AML-193 (cell line): ENCODE data around the gene ERBB3.

Source experiments
- DNase-seq, 2 experiments: peaks; one replicate each; lab custom pipeline; 2025; lab: John Stamatoyannopoulos, UW

ERBB3 gene

GRCh38 chr12:56134897-56135296 is 54.9 kb downstream of the ERBB3 start:
- DNase-seq = no peak

DNA sequence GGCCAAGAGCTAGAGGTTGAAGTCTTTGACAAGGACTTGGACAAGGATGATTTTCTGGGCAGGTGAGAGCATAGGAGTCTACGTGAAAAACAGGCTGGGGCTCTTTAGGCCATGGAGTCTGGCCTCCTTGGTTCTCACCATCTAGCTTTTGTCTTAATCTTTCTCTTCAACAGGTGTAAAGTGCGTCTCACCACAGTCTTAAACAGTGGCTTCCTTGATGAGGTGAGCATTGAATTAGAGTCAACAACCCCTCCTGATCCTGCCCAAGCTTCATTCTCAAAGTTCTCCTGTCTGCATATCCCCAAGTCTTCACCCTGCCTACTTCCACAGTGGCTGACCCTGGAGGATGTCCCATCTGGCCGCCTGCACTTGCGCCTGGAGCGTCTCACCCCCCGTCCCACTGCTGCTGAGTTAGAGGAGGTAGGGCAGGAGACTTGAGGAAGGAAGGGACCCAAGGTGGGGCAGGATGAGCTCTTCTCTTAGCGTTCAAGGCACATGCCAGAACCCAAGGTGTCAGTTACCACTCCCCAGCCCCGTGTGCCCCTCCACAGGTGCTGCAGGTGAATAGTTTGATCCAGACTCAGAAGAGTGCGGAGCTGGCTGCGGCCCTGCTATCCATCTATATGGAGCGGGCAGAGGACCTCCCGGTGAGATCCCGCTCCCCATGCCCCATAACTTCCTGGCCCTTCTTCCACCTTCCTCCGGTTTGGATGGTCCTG is 58.0 kb downstream of the ERBB3 start:
- no peak for DNase-seq

GRCh38 chr12:56141946-56142784 is 62.2 kb downstream of the ERBB3 start:
- peak in 1 of 2 experiments; percentile 10 for DNase-seq

- no peak for DNase-seq
Measured at GRCh38 chr12:56143217-56143616, 63.3 kb downstream of the ERBB3 start.

GRCh38 chr12:56143870-56144269 is 63.9 kb downstream of the ERBB3 start:
- DNase-seq = no peak

DNA sequence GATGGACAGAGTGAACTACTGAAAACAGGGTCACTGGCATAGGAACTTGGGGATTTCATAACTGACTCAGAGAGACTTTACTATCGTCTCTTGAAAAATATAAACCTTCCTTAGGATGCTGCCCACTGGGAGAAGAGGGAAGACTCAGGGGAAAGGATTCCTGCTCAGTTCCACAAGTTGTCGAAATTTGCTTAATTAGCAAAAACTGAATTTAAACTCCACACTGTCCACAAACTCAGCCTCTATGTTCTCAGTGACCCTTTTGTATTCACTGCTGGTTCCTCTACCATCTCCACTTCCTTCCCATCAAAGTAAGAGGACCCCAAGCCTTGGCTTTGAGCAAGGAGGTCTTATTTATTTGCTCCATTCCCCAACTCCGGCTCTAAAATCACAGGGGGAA is 65.3 kb downstream of the ERBB3 start:
- no peak for DNase-seq

GRCh38 chr12:56146492-56147460 is 66.8 kb downstream of the ERBB3 start:
- no peak for DNase-seq

DNA sequence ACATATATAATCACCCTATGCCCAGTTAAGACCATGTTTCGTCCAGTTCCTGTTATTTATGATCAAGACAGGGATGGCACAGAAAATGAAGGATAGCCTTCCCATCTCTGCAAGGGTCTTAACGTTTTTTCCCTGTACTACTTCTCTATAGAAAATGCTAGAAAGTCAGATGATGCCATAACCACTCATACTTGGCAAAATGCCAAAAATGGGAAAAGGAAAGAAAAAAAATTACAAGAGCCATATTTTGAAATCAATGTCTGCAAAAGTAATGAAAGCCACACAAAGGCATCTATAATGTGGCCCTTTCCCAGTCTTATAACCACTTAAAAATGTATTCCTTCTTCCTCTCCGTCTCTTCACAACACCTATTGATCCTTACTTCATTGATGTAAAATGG is 70.6 kb downstream of the ERBB3 start:
- peak; percentile 13 to 27 for DNase-seq

- DNase-seq = peak; percentile 35 to 42
Measured at GRCh38 chr12:56151672-56152131, 71.7 kb downstream of the ERBB3 start.

GRCh38 chr12:56152132-56152755 is 72.3 kb downstream of the ERBB3 start, which contains the start of gene MYL6B:
Gene MYL6B, plus strand, starts transcription at chr12:56152587. Its CDS starts 1,332 bp downstream, at chr12:56153919.
- DNase-seq = peak; percentile 83 to 87
